CD4-positive, alpha-beta T cell treated with Interleukin-2 at 100 ng/mL for 4 hours (primary cell): Measurements from ENCODE around the gene AQP12B.

ENCODE experiments used
- DNase-seq: peaks from one replicate; pipeline ENCODE4 v3.0.0-alpha.2; 2020; ENCODE audit warnings: low spot score

The AQP12B gene

GRCh38 chr2:240647503-240648154, 35.1 kb downstream of the AQP12B start:
- no peak for DNase-seq

GRCh38 chr2:240646900-240647502, 35.7 kb downstream of the AQP12B start:
- no peak for DNase-seq

DNA sequence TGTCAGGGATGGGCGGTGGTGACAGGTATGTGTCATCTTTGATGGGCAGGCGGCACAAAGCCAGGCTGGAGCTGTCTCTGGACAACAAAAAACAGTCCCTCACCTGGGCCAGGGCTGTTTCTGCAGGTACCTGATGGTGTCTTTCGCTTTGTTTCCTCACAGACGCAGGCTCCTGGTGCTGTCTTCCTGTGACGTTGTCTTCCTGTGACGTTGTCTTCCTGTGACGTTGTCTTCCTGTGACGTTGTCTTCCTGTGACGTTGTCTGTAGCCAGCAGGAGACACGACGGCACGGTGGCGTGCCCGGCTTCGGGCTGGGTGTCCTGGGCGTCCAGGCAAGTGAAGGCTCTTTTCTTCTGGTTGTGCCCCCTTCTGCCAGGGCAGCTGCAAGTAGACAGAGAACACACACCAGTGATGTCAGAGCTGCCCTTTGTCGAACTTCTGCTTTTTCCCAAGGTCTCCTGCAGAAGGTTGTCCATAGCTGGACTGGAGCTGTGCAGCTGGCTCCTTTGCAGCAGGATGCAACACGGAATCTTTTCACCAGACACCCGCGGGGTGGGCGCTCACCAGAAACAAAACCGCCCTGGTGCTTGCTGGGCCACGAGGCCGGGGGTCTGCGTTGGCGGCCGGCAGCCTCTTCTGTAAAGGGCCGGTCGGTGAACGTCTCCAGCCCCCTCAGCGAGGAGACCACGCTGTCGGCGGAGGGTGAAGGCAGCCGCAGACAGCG, 36.3 kb downstream of the AQP12B start:
- peak; percentile 40 for DNase-seq

DNA sequence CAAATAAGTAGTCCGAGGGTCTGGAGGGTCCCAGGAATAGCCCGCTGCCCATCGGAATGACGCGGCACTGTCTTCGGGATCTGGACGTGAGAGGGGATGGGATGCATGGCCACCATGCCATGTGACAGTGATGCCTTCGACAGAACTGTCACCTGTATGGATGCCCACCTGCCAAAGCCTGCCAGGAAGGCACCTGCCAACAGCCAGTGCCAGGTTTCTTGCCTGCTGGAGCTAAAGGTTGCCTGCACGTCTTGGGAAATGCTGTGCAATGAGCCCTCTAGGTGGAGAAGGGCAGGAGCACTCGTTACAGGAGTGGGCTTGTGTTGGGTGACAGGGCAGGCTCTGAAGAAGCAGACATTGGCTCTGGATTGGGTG, 36.9 kb downstream of the AQP12B start:
- no peak for DNase-seq

- DNase-seq = no peak
Measured at GRCh38 chr2:240645346-240645745, 37.3 kb downstream of the AQP12B start.

DNA sequence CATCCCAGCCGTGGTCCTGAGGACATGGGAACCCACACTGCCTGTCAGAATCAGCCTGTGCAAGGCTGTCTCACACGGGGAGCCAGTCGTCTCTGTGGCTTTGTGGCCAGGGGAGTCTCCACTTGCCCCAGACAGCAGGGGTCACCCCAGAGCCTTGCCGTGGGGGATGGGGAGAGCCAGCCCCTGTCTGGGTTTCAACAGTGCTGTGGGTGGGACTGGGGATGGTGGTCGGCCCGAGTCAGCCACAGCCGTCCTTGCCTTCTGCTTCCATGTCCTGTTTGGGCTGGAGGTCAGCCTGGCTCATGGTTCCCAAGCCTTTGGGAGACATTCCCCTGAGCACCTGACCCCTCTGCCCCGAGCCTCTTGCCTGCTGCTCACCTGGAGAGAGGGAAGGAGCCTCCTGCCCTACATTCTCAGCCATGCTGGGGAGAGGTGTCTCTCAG, 37.8 kb downstream of the AQP12B start:
- DNase-seq = no peak

GRCh38 chr2:240644171-240644651, 38.5 kb downstream of the AQP12B start:
- no peak for DNase-seq

DNA sequence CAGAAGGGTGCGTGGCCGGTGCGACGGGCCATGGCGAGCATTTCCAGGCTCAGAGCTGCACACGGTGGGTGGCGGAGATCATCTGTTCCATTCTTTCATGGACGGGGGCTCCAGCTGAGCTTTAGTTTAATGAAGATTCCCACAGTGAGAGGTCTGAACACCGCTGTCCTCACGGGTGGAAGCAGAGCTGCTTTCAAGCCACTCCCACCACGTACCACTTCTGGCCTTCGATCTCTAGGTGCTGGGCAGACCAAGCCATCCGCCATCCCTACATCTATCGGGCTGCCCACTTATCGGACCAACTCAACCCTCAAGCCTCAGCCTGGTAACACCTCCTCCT, 38.9 kb downstream of the AQP12B start:
- no peak for DNase-seq

DNA sequence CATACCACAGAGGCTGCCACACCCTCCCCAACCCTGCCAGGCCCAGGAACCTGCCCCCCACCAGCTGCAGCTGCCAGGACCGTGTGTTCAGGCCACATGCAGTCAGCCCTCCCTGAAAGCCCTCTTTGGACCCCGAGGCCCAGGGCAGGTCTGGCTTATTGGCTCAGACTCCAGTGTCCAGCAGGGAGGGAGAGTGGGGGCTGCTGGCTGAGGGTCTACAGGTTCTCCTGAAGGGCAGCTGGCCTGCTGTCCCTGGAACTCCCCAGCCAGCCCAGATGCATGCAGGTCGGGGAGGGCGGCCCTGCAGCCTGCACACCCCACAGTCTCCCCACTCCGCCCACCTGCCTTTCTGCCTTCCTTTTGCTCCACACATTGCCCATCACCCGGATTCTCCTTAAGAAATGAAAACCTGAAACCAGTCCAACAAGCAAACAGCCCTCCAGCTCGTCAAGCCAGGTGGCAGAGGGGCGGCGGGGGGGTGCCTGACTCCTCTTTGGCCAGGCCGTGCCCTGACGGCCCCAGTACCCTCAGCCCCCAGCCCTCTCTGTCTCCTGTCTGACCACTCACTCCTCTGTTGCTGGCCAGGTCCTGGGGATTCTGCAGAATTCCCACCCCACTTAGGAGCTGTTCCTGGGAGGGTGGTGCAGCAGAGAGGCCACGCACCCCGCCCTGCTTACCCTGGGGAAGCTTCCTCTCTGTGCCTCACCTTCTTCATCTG, 39.4 kb downstream of the AQP12B start:
- no peak for DNase-seq

DNA sequence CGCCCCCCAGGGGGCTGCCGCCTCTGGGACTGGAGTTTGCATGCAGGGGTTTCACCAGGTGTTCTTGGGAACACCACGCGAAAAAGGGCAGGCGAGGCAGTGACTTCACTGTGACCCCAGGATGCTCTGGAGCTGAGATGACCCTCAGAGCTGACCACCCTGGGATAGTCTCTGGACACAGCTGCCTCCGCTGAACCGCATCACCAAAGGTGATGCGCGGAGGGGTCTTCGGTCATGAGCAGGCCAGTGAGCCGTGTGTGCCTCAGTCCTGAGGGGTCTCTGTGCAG, 39.9 kb downstream of the AQP12B start:
- no peak for DNase-seq

DNA sequence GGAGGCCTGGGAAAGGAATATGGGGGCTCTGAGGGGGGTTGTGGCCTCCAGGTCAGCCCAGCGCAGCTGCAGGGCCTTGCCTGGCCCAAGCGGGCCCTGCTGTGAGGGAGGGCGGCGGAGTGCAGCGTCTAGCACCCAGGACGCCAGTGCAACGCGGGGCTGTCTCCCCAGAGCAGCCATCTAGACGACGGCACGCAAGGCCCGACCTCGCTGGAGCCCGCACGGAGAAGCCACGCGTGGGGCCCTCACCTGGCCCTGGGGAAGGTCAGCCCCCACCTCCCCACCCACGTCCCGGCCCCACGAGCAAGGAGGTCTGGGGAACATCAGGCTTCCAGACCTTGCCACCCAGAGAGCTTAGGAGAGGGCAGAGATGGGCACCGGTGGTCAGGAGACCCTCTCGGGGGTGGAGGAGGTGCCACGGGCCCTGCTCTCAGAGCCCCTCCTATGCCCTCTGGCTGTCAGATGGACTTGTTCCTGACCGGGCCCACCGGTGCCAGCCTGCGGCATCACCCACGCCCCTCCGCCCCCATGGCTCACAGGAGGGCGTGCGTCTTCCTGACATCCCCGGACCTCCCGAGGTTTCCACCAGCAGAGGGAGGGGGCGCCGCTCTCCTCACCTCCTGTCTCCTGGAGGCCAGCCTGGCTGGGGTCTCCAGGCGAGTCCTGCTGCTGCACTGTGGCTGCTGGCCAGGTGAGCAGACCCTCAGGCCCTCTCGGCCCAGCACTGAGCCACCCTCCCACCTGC, 40.5 kb downstream of the AQP12B start:
- DNase-seq = no peak

GRCh38 chr2:240640939-240641338, 41.7 kb downstream of the AQP12B start:
- DNase-seq = no peak

GRCh38 chr2:240639566-240639965, 43.1 kb downstream of the AQP12B start:
- DNase-seq = no peak

- no peak for DNase-seq
Measured at GRCh38 chr2:240638512-240639160, 44.0 kb downstream of the AQP12B start.

DNA sequence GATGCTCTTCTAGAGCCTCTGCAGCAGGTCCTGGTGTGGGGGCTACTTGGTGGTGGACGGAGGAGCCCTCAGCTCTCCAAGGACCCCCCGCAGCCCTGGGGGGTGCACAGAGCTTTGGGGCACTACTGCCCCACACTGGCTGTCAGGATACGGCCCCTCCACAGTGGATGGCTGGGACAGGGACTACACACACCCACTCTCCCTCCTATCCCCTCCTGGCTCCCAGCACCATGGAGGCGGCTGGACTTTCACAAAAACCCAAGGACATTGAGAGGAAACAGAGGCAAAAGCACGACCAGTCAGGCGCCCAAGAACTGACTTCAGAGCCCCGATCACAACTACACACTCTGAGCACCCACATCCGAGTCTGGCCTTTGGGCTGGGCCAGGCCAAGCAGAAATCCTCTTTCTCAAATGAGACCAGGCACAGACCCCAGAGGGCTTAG, 44.8 kb downstream of the AQP12B start:
- no peak for DNase-seq

DNA sequence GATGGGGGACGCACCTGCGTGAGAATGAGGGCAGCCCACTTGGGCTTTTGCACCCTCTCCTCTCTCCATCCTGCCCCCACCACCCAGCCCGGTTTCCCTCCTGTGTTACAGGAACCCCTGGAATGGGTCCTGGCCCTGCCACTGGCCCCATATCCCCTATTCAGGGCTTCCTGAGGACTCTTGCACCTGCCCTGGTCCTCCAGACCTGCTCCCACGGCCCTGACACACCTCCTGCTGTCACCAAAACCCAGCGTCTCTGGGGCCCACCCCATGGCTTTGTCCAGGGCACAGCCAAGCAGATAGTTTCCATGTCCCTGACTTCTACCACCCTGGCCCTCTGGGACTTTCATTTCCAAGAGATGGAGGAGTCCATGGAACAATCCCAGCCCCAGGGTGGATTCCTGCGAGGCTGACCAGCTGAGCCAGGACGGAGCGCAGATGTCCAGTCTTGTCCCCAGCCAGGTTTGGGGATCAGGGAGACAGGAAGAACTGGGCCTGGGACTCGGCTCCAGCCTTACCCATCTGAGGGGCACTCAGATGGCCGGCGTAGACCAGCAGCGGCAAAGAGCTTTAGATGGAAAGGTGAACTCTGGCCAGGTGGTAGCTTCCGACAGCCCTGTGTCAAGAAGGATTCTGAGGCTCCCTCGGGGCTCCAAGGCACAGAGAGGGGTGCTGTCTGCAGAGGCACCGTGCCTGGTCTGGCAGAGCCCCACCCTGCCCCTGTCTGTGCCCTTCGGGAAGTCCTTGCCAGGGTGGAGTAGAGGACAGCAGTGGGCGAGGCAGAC, 45.4 kb downstream of the AQP12B start:
- DNase-seq = no peak

- no peak for DNase-seq
Measured at GRCh38 chr2:240636563-240637115, 46.0 kb downstream of the AQP12B start.

- no peak for DNase-seq
Measured at GRCh38 chr2:240635998-240636547, 46.6 kb downstream of the AQP12B start.

GRCh38 chr2:240635121-240635997, 47.3 kb downstream of the AQP12B start:
- DNase-seq = no peak
